Measurements from ENCODE around the gene EVA1C.
"Not testable (repeated sequence)": the region's sequence is repeated elsewhere in the genome, so short reads cannot be mapped to it uniquely, and the experiment has no call there.

EVA1C gene

DNA sequence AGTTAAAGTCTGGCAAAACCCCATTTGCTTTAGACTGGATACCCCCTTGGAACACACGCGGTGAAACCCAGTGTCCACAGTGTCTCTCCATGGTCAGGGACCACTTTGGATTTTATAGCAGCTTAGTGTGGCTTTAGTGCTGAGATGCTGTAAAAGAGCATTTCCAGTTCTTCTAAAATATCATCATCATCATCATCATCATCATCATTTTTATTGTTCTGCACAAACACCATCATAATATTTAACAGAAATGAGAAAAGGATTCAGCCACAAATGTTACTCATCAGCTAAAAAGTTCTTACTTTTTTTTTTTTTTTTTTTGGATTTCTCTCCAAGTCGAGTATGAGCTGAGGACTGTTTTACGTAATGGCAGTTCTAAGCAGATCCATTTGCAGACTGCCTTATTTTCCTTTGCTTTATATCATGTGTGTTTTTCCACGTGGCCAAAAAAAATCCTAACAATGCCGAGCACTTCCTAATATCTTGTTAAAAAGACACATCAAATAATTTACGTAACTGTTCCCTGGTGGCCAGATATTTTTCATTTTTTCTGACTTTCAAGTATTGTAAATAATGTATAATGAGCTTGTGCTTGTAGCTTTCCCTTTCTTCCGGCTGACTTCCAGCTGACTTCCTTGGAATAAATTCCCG is 62.8 kb downstream of the EVA1C start:
- H3K4me3 Mint-ChIP-seq, result no peak overlapping the region
- no peak for ATAC-seq
- peaks cover 2% of the 10 kb centered on the region for H3K4me1 Mint-ChIP-seq
- H3K36me3 Mint-ChIP-seq (ENCODE audit: low read depth), result peaks cover 4% of the 10 kb centered on the region
- H3K27ac Mint-ChIP-seq, result no peak overlapping the region
- no peak for DNase-seq
- no peaks in the 10 kb centered on the region for H3K27me3 Mint-ChIP-seq
- no peaks in the 10 kb centered on the region for H3K9me3 Mint-ChIP-seq

DNA sequence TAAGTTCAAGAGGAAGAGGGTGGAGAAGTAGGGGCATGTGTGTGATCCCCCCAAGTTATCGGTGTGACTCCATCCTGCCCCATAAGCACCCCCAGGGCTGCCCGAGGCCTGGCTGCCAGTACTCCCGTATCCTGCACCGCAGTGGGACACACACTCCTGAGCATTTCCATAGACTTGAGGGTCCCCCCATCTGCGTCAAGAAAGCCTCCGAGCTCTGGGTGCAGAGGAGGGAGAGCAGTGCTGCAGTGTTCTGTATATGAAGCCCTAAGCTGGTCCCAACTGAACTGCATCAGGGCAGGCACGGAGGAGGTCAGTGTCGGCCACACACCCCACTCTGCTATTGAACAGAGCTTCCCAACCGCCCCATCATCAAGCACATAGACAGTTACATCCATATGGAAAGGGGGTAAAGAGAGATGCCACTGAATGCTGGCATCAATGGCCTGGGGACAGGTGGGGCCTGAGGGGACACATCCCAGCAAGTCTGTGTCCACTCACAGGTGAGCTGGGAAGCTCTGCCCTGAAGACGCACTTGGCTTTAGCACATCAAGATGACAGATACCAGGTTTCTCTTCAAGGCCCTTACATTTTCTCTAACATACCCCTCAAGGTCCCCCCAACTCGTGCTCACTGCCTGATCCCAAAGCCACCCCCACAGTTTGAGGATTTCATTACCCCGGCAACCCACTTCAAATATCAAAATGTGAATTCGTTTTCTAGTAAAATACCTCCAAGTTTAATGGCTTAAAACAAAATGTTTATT is 64.3 kb downstream of the EVA1C start:
- no peak for DNase-seq
- H3K27me3 Mint-ChIP-seq, result no peaks in the 10 kb centered on the region

DNA sequence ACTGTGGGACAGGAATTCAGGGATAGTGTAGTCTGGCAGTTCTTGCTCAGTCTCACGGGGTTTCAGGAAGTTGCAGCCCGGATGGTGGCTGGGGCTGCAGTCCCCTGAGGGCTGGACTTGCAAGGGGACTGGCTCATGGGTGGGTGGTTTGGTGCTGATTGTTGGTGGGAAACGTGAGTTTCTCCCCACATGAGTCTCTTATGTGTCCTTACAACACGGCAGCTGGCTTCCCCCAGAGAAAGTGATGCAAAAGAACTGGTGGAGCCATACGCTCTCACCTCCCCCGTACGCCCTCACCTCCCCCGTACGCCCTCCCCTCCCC is 64.9 kb downstream of the EVA1C start:
- no peak for ATAC-seq
- no peaks in the 10 kb centered on the region for H3K9me3 Mint-ChIP-seq
- DNase-seq, result no peak
- peaks cover 4% of the 10 kb centered on the region for H3K36me3 Mint-ChIP-seq (ENCODE audit: low read depth)
- no peak overlapping the region for H3K27ac Mint-ChIP-seq
- no peaks in the 10 kb centered on the region for H3K27me3 Mint-ChIP-seq
- H3K4me3 Mint-ChIP-seq, result no peak overlapping the region
- peaks cover 4% of the 10 kb centered on the region for H3K4me1 Mint-ChIP-seq

More for the DNA sequence above, 64.3 kb downstream of the EVA1C start:
- no peak for ATAC-seq
- peaks cover 4% of the 10 kb centered on the region for H3K4me1 Mint-ChIP-seq
- no peak overlapping the region for H3K27ac Mint-ChIP-seq
- H3K36me3 Mint-ChIP-seq (ENCODE audit: low read depth), result peaks cover 4% of the 10 kb centered on the region
- H3K4me3 Mint-ChIP-seq, result no peak overlapping the region
- H3K9me3 Mint-ChIP-seq, result no peaks in the 10 kb centered on the region

DNA sequence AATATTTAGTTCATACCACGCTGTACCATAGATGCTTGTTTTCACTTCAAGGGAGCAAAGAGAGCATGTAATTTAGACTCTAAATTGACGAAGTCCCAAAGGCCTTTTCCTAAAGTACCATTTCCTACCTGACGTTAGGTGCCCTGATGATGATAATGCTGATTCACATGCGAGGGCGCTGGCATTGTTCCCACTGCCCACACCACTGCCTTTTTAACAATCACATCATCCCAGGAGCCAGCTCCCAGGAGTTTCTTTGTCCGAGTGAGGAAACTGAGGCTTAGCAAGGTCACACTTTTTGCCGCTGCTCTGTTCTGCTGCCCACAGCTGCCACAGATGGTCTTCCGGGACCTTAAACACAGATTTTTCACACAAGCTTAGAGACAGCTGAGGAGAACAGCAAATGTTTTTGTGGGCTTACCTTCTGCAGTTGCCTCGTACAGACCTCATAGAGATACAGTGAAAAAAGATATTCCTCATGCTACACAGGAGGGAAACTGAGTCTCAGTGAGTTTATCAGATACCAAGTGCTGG is 69.4 kb downstream of the EVA1C start:
- no peaks in the 10 kb centered on the region for H3K9me3 Mint-ChIP-seq
- H3K27ac Mint-ChIP-seq, result no peak overlapping the region
- DNase-seq (no peak), ATAC-seq (no peak)
- H3K4me3 Mint-ChIP-seq, result no peak overlapping the region
- peaks cover 6% of the 10 kb centered on the region for H3K36me3 Mint-ChIP-seq (ENCODE audit: low read depth)
- no peaks in the 10 kb centered on the region for H3K27me3 Mint-ChIP-seq
- H3K4me1 Mint-ChIP-seq, result peaks cover 4% of the 10 kb centered on the region

DNA sequence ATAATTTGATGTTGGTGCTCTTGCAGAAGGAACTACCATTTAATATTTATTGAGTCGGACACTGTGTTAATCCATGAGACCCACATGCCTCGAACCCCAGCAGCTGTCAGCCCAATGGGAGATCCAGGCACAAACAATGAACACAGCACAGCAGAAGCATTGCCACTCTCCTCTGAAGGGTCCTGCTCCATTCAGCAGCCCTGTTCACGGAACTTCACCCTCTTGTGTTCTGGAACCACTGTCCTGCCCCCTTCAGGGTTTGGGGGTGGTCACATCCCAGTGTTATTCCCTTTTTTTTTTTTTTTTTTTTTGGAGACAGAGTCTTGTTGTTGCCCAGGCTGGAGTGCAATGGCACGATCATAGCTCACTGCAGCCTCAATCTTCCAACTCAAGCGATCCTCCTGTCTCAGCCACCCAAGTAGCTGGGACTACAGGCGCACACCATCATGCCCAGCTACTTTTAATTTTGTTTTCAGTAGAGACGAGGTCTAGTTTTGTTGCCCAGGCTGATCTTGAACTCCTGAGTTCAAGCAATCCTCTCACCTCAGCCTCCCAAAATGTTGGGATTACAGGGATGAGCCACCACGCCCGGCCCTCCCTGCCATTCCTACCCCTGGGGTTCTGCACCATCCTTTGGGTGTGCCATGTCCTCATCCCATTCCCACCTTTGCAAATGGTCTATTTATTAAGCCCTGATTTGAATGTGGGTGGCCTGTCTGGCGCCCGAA is 70.2 kb downstream of the EVA1C start:
- Mint-ChIP-seq H3K27me3 (no peaks in the 10 kb centered on the region), H3K4me3 (no peak overlapping the region), H3K36me3 (ENCODE audit: low read depth) (peaks cover 6% of the 10 kb centered on the region), H3K27ac (no peak overlapping the region), H3K4me1 (peaks cover 4% of the 10 kb centered on the region), H3K9me3 (no peaks in the 10 kb centered on the region)
- no peak for ATAC-seq
- no peak for DNase-seq

DNA sequence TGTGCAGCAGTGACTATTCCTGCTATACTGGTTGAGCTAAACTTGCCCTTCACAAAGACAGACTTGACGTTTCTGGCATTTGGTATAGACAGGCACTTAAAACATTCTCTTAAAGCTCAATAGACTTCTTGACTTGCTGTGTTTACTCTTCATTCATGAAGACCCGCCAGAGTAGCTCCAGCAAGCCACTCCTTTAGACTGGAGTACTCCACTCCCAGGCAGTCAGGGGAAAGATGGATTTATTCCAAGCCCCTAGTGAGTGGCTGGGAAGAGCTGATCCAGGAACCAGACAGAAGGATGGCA is 70.7 kb downstream of the EVA1C start:
- ATAC-seq (no peak), DNase-seq (no peak)
- no peaks in the 10 kb centered on the region for H3K9me3 Mint-ChIP-seq
- no peak overlapping the region for H3K4me3 Mint-ChIP-seq
- H3K27ac Mint-ChIP-seq, result no peak overlapping the region
- peaks cover 7% of the 10 kb centered on the region for H3K36me3 Mint-ChIP-seq (ENCODE audit: low read depth)
- no peaks in the 10 kb centered on the region for H3K27me3 Mint-ChIP-seq
- peaks cover 4% of the 10 kb centered on the region for H3K4me1 Mint-ChIP-seq

DNA sequence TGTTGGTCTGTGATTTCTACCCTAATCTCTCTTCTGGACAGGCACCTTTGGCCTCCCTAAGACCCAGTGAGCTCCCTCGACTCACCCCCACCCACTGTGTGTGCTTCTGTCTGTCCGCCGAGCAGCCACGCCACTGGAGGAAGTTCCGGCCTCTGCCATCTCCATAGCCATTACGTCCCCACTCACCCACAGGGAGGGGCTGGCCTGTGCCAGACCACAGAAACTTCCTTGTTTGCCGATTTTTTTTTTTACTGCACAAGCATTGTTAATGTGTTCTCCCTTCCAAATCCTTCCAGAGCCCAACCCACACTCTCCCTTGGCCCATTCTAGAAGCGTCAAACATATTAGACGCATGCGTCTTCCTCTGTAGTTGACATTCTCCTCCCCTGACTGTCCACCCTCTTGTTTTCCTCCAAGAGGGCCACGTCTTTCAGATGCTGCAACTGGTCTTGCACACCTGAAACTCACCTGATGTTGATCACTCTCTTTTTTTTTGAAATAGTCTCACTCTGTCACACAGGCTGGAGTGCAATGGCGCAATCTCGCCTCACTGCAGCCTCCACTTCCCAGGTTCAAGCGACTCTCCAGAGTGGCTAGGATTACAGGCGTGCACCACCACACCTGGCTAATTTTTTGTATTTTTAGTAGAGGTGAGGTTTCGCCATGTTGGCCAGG is 72.3 kb downstream of the EVA1C start:
- ATAC-seq (no peak), DNase-seq (no peak)
- Mint-ChIP-seq H3K4me1 (peaks cover 2% of the 10 kb centered on the region), H3K36me3 (ENCODE audit: low read depth) (peaks cover 15% of the 10 kb centered on the region), H3K27ac (no peak overlapping the region), H3K4me3 (no peak overlapping the region), H3K27me3 (no peaks in the 10 kb centered on the region), H3K9me3 (no peaks in the 10 kb centered on the region)

DNA sequence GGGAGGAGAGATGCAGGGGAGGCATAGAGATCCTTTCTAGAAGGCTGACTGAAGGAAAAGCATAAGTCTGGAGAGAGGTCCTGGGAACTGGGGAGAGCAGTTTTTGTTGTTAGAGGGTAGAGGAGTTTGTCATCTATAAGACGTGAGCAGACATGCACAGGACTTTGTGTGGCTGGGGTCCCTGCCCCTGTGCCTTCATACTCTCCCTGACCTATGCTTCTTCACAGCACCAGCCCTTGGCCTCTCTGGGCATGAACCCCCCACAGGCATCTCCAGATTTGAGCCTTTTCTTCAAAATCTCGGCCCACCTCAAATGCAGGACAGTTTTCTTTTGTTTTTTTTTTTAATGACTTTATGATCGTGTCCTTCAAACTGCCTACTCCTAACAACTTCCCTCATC is 79.9 kb downstream of the EVA1C start:
- H3K4me3 Mint-ChIP-seq, result no peak overlapping the region
- H3K27ac Mint-ChIP-seq, result no peak overlapping the region
- peaks cover 28% of the 10 kb centered on the region for H3K36me3 Mint-ChIP-seq (ENCODE audit: low read depth)
- no peaks in the 10 kb centered on the region for H3K27me3 Mint-ChIP-seq
- DNase-seq, result no peak
- peaks cover 23% of the 10 kb centered on the region for H3K4me1 Mint-ChIP-seq
- no peaks in the 10 kb centered on the region for H3K9me3 Mint-ChIP-seq
- no peak for ATAC-seq

DNA sequence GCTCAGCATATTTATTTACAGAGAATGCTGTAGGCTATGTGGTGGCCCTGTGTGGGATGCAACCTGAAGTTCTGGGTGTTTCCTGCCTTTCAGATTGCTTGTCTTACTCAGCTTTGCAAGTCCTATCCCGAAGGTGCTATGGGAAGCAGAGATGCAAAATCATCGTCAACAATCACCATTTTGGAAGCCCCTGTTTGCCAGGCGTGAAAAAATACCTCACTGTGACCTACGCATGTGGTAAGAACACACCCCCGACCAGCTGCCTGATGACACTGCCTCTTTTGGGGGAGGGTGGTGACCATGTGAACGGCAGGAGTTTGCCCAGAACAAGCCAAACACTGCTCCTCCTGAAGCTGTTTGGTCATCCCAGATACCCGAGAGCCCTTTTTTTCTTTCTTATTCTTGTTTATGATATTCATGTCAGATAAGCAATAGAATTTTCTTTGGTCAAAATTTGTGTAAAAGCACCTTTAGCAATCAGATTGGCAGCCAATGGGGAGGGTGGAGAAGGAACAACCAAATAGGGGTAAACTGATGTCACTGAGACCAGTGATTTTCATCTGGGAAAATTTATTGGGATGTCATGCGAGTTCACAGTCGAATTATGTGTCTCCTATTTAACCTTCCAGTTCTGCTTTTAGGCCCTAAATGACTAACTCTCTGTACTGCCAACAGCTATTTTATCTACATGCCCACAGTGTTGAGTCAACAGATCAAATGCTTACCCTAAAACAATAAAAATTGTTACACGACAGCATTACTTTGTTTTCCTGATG is 82.6 kb downstream of the EVA1C start:
- H3K27ac Mint-ChIP-seq, result no peak overlapping the region
- peaks cover 22% of the 10 kb centered on the region for H3K36me3 Mint-ChIP-seq (ENCODE audit: low read depth)
- no peak overlapping the region for H3K4me3 Mint-ChIP-seq
- DNase-seq (no peak), ATAC-seq (no peak)
- peaks cover 23% of the 10 kb centered on the region for H3K4me1 Mint-ChIP-seq
- H3K9me3 Mint-ChIP-seq, result no peaks in the 10 kb centered on the region
- H3K27me3 Mint-ChIP-seq, result no peaks in the 10 kb centered on the region

DNA sequence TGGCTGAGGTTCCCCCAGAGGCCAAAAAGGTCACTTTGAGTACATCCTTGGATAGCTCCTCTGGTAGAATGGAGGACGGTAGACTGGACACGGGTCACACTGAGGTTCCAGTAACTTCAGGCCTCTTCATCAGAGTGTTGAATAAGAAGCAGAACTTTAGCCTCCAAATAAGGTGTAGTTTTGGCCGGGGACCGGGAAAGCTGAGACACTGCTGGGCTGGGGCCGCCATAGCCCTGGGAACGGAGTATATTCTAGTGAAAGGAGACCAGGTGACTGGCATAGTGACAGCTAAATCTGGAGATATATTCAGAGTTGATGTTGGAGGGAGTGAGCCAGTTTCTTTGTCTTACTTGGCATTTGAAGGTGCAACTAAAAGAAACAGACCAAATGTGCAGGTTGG is 84.1 kb downstream of the EVA1C start:
- Mint-ChIP-seq H3K36me3 (ENCODE audit: low read depth) (peaks cover 22% of the 10 kb centered on the region), H3K9me3 (no peaks in the 10 kb centered on the region), H3K4me3 (no peak overlapping the region), H3K4me1 (peaks cover 18% of the 10 kb centered on the region), H3K27me3 (no peaks in the 10 kb centered on the region), H3K27ac (no peak overlapping the region)
- ATAC-seq (no peak), DNase-seq (no peak)

DNA sequence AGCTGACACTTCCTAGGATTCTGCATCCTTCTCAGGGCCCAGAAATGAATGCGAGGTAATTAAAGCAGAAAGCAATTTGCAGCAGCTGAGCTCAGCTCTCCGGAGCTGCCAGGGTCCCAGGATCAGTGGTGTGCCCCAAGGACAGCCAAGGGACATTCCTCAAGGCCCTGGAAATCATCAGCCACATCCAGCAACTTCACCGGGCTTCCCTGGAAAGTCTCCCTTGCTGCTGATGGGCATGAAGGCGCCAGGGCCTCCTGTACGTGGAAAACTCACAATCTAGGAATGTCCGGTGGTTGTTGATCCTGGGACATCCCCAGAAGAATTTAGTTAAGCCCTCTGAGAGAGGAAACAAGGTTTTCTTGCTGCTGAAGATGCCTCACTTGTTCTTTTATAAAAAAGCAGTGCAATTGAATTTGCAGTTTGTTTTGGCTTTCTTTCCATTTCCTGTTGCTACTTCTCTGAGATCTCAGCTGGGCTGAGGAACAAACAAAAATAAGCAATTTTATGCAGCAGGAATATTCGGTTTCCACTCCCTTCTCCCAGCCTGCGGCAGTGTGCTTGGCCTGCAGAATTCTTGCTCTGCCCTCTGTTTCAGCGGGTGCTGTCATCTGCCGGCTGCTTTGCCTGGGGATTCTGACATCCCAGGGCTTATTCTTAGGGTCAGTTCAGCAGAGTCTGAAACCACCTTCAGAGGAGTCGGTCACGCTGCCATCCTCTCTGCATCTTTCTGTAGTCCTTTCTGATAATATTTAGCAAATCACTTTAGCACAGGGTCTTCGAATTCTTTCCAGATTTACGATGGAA is 86.9 kb downstream of the EVA1C start:
- DNase-seq (no peak), ATAC-seq (no peak)
- Mint-ChIP-seq H3K4me3 (no peak overlapping the region), H3K4me1 (peaks cover 11% of the 10 kb centered on the region), H3K27ac (no peak overlapping the region), H3K9me3 (no peaks in the 10 kb centered on the region), H3K27me3 (no peaks in the 10 kb centered on the region), H3K36me3 (ENCODE audit: low read depth) (peaks cover 22% of the 10 kb centered on the region)

DNA sequence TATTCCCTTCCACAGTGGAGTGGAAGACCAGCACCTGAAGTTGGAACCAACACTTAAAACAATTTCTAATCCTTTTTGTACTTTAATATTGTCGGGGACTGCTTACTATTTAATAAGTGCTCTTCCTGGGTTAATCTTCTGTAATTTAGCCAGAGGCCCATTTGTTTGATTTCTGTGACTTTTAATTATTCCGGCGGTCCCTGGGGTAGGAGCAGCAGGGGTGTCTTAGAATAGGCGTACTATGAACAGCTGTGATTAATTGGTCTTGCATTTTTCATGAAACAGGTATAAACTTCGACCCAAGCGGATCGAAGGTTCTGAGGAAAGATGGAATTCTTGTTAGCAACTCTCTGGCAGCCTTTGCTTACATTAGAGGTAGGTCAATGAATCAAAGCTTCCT is 91.1 kb downstream of the EVA1C start:
- H3K27ac Mint-ChIP-seq; H3K9me3 Mint-ChIP-seq; H3K36me3 Mint-ChIP-seq (ENCODE audit: low read depth); H3K4me3 Mint-ChIP-seq; H3K27me3 Mint-ChIP-seq; H3K4me1 Mint-ChIP-seq; DNase-seq; ATAC-seq: not testable (repeated sequence)

DNA sequence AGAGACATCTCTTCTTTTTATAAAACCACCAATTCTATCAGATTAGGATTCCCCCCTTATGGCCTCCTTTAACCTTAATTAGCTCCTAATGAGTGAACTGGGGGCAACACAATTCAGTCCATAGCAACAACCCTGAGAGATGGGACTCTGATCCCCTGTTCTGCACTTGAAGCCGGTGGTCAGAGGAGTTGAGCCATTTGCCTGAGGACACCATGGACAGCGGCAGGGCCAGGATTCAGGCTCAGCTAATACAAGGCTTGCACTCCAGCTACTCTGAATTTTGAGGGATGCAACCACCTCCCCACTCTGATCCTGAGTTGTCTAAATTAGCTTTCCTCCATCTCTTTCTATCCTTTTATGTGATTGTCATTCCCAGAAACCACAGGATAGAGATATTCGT is 93.3 kb downstream of the EVA1C start:
- peak overlapping the region; percentile 3 for H3K27ac Mint-ChIP-seq
- not testable (repeated sequence) for H3K9me3 Mint-ChIP-seq; H3K36me3 Mint-ChIP-seq (ENCODE audit: low read depth)

More for the DNA sequence above, 93.3 kb downstream of the EVA1C start:
- ATAC-seq, H3K27me3 Mint-ChIP-seq, H3K4me3 Mint-ChIP-seq, H3K4me1 Mint-ChIP-seq, DNase-seq: not testable (repeated sequence)

All from activated naive CD8-positive, alpha-beta T cell treated with anti-CD3 and anti-CD28 coated beads, Interleukin-2, amount 50 U/mL, for 24 hours (primary cell).